ENCODE data around the gene DGCR6L. TPM values are rescaled to one million over a fixed set of nuclear protein-coding genes. Genes with fewer than 3 reads are reported as not detected.
A peak's percentile ranks its signal among the peaks of the same experiment; 100 is the strongest.
"Not testable (repeated sequence)": the region's sequence is repeated elsewhere in the genome, so short reads cannot be mapped to it uniquely, and the experiment has no call there.

DGCR6L gene
- polyA plus RNA-seq, 1 donor = 46.7 TPM

DNA sequence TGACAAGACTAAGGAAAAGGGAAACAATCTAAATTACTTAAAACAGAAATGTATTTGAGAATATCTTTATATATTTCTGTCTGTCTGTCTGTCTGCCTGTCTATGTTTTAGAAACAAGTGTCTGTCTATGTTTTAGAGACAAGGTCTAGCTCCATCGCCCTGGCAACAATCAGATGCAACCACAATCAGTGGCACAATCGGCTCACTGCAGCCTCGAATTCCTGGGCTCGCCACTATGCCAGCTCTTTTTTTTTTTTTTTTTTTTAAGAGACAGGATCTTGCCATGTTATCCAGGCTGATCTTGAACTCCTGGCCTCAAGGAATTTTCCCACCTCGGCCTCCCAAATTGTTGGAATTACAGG, 8.7 kb upstream of the DGCR6L start:
- H3K27ac ChIP-seq (ENCODE audit: low read length); DNase-seq; H3K4me3 ChIP-seq (ENCODE audit: low read length); H3K36me3 ChIP-seq (ENCODE audit: control insufficient read depth, insufficient read depth, low read length); H3K4me1 ChIP-seq (ENCODE audit: control insufficient read depth, insufficient read depth, low read length); H3K27me3 ChIP-seq (ENCODE audit: control insufficient read depth, insufficient read depth, low read length); H3K9me3 ChIP-seq (ENCODE audit: control insufficient read depth, low read depth, low read length): not testable (repeated sequence)
- no CpG with 5 or more reads among the region's 5 CpGs for WGBS (ENCODE audit: insufficient coverage, low lambda C conversion rate)

DNA sequence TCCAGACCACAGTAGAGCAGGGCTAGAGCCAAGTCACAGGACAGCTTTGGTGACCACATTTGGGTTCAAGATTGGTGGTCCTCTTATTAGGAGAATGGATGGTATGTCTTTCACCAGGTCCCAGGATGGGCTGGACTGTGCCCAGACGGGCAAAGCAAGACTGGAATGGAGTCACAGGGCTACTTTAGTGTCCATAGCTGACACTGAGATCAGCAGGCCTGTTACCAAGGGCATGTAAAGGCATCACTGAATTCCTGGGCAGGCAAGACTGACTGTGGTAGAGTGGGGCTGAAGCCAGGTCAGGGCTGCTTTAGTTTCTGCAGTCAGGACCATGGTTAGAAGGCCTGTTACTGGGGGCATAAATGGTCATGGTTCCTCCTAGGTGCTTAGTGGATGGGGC, 6.1 kb upstream of the DGCR6L start:
- not testable (repeated sequence) for H3K9me3 ChIP-seq (ENCODE audit: control insufficient read depth, low read depth, low read length); DNase-seq; H3K27me3 ChIP-seq (ENCODE audit: control insufficient read depth, insufficient read depth, low read length); H3K4me3 ChIP-seq (ENCODE audit: low read length); H3K36me3 ChIP-seq (ENCODE audit: control insufficient read depth, insufficient read depth, low read length); H3K27ac ChIP-seq (ENCODE audit: low read length); H3K4me1 ChIP-seq (ENCODE audit: control insufficient read depth, insufficient read depth, low read length)
- WGBS (ENCODE audit: insufficient coverage, low lambda C conversion rate) = no CpG with 5 or more reads among the region's 1 CpG

DNA sequence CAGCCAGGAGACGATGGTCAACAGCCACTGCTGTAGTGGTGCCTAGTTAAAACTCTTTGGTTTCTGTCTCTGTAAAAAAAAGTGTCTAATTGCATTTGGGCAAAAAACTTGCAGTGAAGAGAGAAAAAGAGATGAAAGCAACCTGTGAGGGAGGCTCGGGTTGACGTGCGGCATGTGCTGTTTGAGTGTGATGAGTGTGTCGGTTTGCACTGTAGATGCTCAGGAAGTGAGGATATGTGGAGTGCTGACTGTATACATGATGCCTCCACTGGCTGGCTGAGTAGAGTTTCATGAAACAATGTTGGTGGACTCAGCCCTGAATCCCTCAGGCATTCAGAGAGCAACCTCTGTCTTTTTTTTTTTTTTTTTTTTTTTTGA, 4.3 kb upstream of the DGCR6L start:
- H3K27me3 ChIP-seq (ENCODE audit: control insufficient read depth, insufficient read depth, low read length) = no peaks in the 10 kb centered on the region
- no peak overlapping the region for H3K27ac ChIP-seq (ENCODE audit: low read length)
- DNase-seq = peak in 1 of 2 donors; percentile 0
- H3K9me3 ChIP-seq (ENCODE audit: control insufficient read depth, low read depth, low read length) = peaks cover 4% of the 10 kb centered on the region
- H3K4me1 ChIP-seq (ENCODE audit: control insufficient read depth, insufficient read depth, low read length) = peaks cover 8% of the 10 kb centered on the region
- WGBS (ENCODE audit: insufficient coverage, low lambda C conversion rate) = 87% methylated on average over 3 of the region's 5 CpGs
- no peaks in the 10 kb centered on the region for H3K36me3 ChIP-seq (ENCODE audit: control insufficient read depth, insufficient read depth, low read length)
- H3K4me3 ChIP-seq (ENCODE audit: low read length) = no peak overlapping the region

DNA sequence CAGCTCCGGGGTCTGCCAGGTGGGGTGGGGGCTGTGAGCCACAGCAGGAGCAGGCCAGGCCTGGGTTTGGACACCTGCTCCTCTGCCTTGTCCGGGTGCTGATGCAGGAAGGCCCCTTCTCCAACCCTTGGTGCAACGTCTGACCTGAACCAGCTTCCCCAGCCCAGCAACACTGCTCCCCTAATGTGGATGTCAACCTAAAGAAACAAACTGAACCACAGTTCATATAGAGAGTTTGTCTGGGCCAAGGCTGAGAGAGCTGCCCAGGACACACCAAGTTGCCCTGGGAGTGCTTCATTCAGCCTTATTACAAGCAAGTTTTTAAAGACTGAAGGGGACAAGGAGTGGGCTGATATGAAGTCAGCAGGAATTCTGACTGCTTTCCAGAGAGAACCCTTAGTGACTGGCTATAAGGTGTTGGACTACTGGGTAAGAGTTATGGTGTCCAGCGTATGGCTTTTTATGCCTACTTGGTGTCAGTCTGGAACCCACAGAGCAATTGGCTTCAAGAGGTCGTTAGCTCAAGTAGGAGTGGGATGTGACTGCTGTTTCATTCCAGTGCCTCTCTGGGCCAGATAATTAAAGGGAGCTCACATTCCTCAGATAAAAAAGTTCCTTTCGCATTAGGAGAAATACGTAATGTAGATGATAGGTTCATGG, 1.8 kb upstream of the DGCR6L start:
- not testable (repeated sequence) for H3K27ac ChIP-seq (ENCODE audit: low read length); H3K27me3 ChIP-seq (ENCODE audit: control insufficient read depth, insufficient read depth, low read length); H3K4me3 ChIP-seq (ENCODE audit: low read length); H3K36me3 ChIP-seq (ENCODE audit: control insufficient read depth, insufficient read depth, low read length); H3K9me3 ChIP-seq (ENCODE audit: control insufficient read depth, low read depth, low read length)
- WGBS (ENCODE audit: insufficient coverage, low lambda C conversion rate) = no CpG with 5 or more reads among the region's 7 CpGs
- DNase-seq = peak in 1 of 2 donors; percentile 0
- peaks cover 13% of the 10 kb centered on the region for H3K4me1 ChIP-seq (ENCODE audit: control insufficient read depth, insufficient read depth, low read length)

DNA sequence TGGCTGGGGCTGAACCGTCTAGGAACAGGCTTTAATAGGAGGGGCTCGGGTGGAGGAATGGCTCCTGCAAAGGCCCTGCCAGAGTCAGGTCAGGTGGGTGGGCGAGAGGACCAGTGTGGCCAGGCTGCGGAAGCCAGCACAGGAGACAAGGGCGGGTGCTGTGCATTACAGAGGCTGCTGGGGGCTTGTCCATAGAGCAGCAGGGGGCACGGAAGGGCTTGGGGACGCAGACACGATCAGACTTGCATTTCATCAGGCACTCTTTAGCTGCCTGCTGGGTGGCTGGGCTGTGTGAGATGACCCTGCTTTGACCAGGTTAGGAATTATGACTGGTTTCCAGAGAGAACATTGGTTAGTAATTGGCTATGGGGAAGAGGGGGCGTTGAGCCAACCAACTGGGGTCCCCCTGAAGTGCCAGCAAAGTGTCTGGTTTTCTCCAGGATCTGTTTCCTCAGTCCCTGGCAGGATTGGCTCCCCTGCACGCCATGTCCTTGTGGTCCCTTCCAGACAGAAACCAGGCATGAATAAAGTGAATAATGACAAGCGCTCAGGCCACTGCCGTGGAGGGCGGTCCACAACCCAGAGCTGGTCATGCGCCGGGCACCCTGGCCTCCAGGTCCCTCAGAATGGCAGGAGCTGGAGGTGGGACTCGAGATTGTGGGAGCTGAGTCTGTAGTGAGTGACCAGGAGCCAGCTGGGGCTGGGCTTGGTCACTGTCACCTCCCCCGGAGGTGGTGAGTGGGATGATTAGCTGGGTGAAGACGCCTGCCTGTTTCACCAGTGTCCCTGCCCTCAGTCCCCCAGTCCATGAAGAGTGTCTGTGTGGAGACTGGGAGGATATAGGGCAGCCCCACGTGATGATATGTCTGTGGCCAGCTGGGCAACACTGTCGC, 1.0 kb upstream of the DGCR6L start:
- Histone ChIP-seq H3K4me3 (ENCODE audit: low read length) (peak overlapping the region; percentile 86), H3K27ac (ENCODE audit: low read length) (peak overlapping the region; percentile 61), H3K4me1 (ENCODE audit: control insufficient read depth, insufficient read depth, low read length) (peaks cover 13% of the 10 kb centered on the region)
- not testable (repeated sequence) for H3K9me3 ChIP-seq (ENCODE audit: control insufficient read depth, low read depth, low read length); H3K27me3 ChIP-seq (ENCODE audit: control insufficient read depth, insufficient read depth, low read length); H3K36me3 ChIP-seq (ENCODE audit: control insufficient read depth, insufficient read depth, low read length); DNase-seq
- no CpG with 5 or more reads among the region's 20 CpGs for WGBS (ENCODE audit: insufficient coverage, low lambda C conversion rate)

DNA sequence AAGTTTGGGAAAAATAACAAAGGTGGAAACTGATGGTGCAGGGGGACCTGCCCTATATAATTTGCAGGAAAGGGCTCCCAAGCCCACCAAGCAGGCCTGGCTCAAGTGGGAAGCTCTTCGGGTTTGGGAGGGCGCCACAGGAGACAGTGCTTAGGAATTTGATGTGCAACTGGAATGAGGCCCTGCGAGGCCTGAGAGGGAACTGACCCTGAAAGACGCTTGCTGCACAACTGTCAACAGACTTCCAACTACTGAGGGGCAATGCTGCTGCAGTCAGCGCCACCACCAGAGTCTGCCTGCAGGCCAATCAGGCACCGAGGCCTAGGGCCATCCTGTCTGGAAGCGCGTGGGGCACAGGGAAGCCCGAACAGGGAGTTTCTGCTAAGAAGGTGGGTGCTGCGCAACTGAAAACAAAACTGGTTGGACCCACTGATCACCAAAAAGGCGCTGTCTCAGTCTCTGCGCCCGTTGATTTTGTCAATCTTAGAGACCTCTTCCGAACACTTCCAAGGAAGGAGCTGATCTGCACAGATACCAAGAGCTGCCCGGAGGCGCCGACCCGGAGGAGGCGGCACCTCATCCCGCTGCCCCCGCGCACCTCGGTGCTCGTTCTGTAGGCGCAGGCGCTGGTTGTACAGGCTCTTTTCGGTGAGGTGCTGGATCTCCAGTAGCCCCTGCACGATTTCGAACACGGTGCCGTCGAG, 667 bp downstream of the DGCR6L start:
- no CpG with 5 or more reads among the region's 32 CpGs for WGBS (ENCODE audit: insufficient coverage, low lambda C conversion rate)
- Histone ChIP-seq H3K36me3 (ENCODE audit: control insufficient read depth, insufficient read depth, low read length) (no peaks in the 10 kb centered on the region), H3K4me1 (ENCODE audit: control insufficient read depth, insufficient read depth, low read length) (peaks cover 16% of the 10 kb centered on the region), H3K4me3 (ENCODE audit: low read length) (peak overlapping the region; percentile 86), H3K27ac (ENCODE audit: low read length) (peak overlapping the region; percentile 53), H3K9me3 (ENCODE audit: control insufficient read depth, low read depth, low read length) (peaks cover 4% of the 10 kb centered on the region), H3K27me3 (ENCODE audit: control insufficient read depth, insufficient read depth, low read length) (no peaks in the 10 kb centered on the region)
- peak in 1 of 2 donors; percentile 26 for DNase-seq

DNA sequence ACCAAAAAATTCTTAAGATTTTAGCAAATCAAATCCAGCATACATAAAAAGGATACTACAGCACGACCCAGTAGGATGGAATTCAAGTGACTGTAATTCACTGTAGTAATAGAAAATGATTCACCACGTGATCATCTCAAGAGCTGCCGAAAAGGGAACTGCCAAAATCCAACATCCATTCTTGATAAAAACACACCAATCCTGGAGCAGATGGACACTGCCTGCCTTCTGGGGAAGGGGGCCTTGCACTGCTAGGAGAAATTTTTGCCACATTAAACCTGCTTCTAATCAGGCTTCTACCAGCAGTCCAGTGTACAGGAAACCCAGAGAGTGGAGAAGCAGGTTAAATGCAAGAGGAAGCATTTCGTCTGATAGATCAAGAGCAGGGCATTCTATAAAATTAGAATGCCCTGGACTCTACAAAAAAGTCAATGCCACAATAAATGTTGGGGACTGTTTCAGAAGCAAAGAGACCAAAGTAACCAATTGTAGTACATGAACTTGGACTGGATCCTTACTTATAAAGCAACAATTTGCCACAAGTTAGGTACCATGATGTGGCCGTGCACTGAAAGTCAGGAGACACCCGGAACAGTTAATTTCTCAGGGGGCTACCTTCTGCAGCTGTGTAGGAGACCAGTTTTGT, 1.7 kb downstream of the DGCR6L start:
- WGBS (ENCODE audit: insufficient coverage, low lambda C conversion rate) = 100% methylated on average over 1 of the region's 6 CpGs
- H3K9me3 ChIP-seq (ENCODE audit: control insufficient read depth, low read depth, low read length); H3K27me3 ChIP-seq (ENCODE audit: control insufficient read depth, insufficient read depth, low read length); H3K4me3 ChIP-seq (ENCODE audit: low read length); DNase-seq; H3K36me3 ChIP-seq (ENCODE audit: control insufficient read depth, insufficient read depth, low read length); H3K27ac ChIP-seq (ENCODE audit: low read length): not testable (repeated sequence)
- peaks cover 19% of the 10 kb centered on the region for H3K4me1 ChIP-seq (ENCODE audit: control insufficient read depth, insufficient read depth, low read length)

DNA sequence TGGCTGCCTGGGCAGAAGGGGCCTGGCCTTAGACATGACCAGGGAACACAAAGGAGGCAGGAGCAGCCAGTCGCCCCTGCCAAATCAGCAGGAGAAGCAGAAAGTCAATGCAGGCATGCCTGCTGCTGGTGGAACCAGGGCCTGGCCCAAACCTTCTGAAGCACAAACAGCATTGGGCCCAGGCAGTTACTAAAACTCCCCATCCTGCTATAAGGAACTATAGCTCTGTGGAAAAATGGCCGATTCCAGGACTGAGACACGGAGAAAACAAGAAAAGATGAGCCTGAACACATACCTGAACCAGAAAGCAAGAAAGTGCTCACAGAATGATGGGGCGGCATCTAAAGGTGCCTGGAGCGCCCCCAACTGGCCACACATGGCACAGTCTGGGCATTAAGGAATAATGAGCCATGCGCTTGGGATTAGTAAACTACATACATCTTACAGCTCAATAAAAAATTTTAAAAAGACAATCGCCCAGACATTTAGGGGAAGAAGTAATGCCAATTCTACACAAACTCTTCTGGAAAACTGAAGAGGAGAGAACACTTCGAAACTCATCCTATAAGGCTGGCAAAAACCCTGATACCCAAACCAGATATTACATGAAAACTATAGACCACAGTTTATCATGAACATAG, 2.3 kb downstream of the DGCR6L start:
- WGBS (ENCODE audit: insufficient coverage, low lambda C conversion rate) = no CpG with 5 or more reads among the region's 8 CpGs
- H3K4me1 ChIP-seq (ENCODE audit: control insufficient read depth, insufficient read depth, low read length) = peaks cover 17% of the 10 kb centered on the region
- not testable (repeated sequence) for DNase-seq; H3K27me3 ChIP-seq (ENCODE audit: control insufficient read depth, insufficient read depth, low read length); H3K9me3 ChIP-seq (ENCODE audit: control insufficient read depth, low read depth, low read length); H3K36me3 ChIP-seq (ENCODE audit: control insufficient read depth, insufficient read depth, low read length); H3K4me3 ChIP-seq (ENCODE audit: low read length); H3K27ac ChIP-seq (ENCODE audit: low read length)

DNA sequence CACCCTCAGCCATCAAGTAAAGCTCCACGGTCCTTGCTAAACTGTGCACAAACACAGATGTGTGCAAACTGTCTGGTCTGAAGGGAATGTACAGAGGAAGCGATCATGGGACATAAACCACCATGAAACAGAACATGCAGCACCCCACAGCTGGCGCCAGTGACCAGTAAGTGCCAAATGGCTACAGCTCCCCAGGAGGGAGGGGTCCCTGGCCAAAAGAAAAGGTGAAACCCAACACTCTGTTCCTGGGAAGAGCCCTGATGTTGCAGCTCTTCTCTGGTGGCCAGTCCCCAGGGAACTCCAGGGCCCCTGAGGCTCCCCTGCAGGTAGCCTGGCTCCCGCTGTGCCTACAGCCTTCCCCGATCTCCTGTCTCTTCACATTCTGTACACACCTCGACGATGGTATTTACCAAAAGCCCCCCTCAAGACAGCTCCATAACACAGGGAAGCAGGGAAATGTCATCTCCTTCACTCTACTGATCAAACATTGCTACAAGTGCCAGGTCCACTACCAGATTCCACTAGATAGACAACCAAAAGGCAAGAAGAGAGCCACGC, 2.9 kb downstream of the DGCR6L start:
- Histone ChIP-seq H3K9me3 (ENCODE audit: control insufficient read depth, low read depth, low read length) (peaks cover 4% of the 10 kb centered on the region), H3K27ac (ENCODE audit: low read length) (no peak overlapping the region), H3K4me1 (ENCODE audit: control insufficient read depth, insufficient read depth, low read length) (peaks cover 17% of the 10 kb centered on the region), H3K4me3 (ENCODE audit: low read length) (no peak overlapping the region), H3K36me3 (ENCODE audit: control insufficient read depth, insufficient read depth, low read length) (no peaks in the 10 kb centered on the region), H3K27me3 (ENCODE audit: control insufficient read depth, insufficient read depth, low read length) (no peaks in the 10 kb centered on the region)
- DNase-seq = no peak
- WGBS (ENCODE audit: insufficient coverage, low lambda C conversion rate) = no CpG with 5 or more reads among the region's 8 CpGs
